KMS-11 (cell line): ENCODE data around the gene TRAM2.

Experiments
- H2AFZ ChIP-seq: fragments of 200-600 bp; sonication (generic); 2 replicates; pipeline ENCODE4 v1.6.1; 2016; ENCODE audit warnings: antibody characterized with exemption, mixed run types, low read depth
- H3K27ac ChIP-seq: fragments of 200-600 bp; sonication (generic); 2 replicates; pipeline ENCODE4 v1.6.1; 2016; ENCODE audit warnings: mild to moderate bottlenecking, mixed run types
- H3K27me3 ChIP-seq: fragments of 200-600 bp; sonication (generic); 2 replicates; pipeline ENCODE4 v1.6.1; 2017; ENCODE audit warnings: mild to moderate bottlenecking, low read depth, mixed run types, moderate library complexity; ENCODE audit not compliant: insufficient read depth
- H3K36me3 ChIP-seq: fragments of 200-600 bp; sonication (generic); 2 replicates; pipeline ENCODE4 v1.6.1; 2017; ENCODE audit warnings: mild to moderate bottlenecking, mixed run types; ENCODE audit not compliant: insufficient read depth
- H3K4me1 ChIP-seq: fragments of 200-600 bp; sonication (generic); 2 replicates; pipeline ENCODE4 v1.6.1; 2016; ENCODE audit warnings: mild to moderate bottlenecking, low read depth, mixed run types; ENCODE audit not compliant: poor library complexity, severe bottlenecking
- H3K4me2 ChIP-seq: fragments of 200-600 bp; sonication (generic); 2 replicates; pipeline ENCODE4 v1.7.0; 2016; ENCODE audit warnings: mild to moderate bottlenecking, mixed run types
- H3K4me3 ChIP-seq: fragments of 200-600 bp; sonication (generic); IDR thresholded peaks from 2 replicates; pipeline ENCODE4 v1.6.1; 2017; ENCODE audit warnings: low read depth, low read length, mixed read lengths; ENCODE audit not compliant: insufficient read depth
- H3K79me2 ChIP-seq: fragments of 200-600 bp; sonication (generic); 2 replicates; pipeline ENCODE4 v1.6.1; 2016; ENCODE audit warnings: low read depth, mixed run types; ENCODE audit not compliant: insufficient read depth
- H3K9ac ChIP-seq: fragments of 200-600 bp; sonication (generic); 2 replicates; pipeline ENCODE4 v1.6.1; 2016; ENCODE audit warnings: mild to moderate bottlenecking, mixed run types
- H4K20me1 ChIP-seq: fragments of 200-600 bp; sonication (generic); 2 replicates; pipeline ENCODE4 v1.6.1; 2016; ENCODE audit warnings: mild to moderate bottlenecking, mixed run types; ENCODE audit not compliant: insufficient read depth
- CTCF ChIP-seq: fragments of 200-600 bp; sonication (generic); conservative IDR thresholded peaks from 2 replicates; pipeline ENCODE4 v1.6.1; 2017; ENCODE audit warnings: low read depth, mild to moderate bottlenecking, antibody characterized with exemption, low read length, moderate library complexity, mixed read lengths

Gene TRAM2

DNA sequence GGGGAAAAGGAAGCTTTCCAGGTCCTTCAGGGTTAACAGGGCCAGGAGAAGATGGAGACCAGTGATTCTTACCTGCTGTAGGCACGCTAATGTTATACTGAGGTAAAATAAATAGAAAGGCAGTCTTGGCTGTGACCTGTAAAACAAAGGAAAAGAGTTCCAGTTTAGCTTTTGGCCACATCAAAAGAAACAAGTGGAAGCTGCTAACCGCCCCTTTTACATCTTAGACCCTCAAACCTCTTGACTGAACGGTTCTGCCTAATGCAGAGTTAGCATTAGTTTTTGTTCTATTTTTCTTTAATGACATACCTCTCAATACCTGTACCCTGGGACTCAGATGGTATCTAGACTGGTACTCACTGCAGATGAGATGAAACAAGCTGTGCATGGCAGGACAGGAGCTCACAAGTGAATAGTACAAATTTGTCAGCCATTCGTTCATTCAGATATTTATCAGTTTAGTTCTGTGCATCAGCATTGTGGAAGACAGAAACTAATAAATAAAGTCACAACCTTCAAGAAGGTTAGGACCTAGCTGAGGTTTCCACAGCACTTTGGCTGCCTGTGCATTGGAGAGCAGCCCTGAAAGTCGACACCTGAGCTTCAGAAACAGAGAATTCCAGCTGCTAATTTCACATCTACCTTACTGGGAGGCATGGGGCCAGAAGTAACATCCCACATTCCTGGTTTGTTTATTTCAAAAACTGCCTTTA, 41.0 kb downstream of the TRAM2 start:
- H3K79me2 ChIP-seq: peaks cover 77% of the 10 kb centered on the region
- H3K27me3 ChIP-seq: no peaks in the 10 kb centered on the region
- H3K4me3 ChIP-seq: peak overlapping the region; percentile 39
- no peak overlapping the region for H2AFZ ChIP-seq
- H3K9ac ChIP-seq: peak overlapping the region; percentile 43; the same call in 1 of the 2 replicates
- TF ChIP-seq CTCF: no peak
- H4K20me1 ChIP-seq: no peaks in the 10 kb centered on the region
- peaks cover 100% of the 10 kb centered on the region for H3K4me1 ChIP-seq
- H3K27ac ChIP-seq: peak overlapping the region; percentile 94
- H3K36me3 ChIP-seq: no peaks in the 10 kb centered on the region; the same call in 1 of the 2 replicates
- peak overlapping the region; percentile 90 for H3K4me2 ChIP-seq

DNA sequence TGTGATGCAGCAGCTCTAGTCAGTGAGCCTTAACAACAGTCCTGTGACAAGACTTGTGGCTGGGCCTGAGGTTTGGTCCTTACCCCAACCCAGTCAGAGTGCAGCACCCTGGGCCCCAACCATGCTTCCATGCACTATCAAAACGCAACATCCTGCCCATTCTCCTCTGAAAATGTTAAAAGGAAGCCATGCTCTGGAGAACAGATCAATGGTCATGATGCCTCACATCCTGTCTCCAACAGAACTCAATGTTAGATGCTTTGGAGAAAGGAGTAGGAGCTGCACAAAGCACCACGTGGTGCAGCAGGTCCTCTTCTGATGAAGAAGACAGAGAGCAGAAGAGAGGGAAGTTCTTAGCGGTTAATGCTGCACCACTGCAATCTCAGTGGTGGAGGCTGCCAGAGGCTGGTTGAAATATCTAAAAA, 41.9 kb downstream of the TRAM2 start:
- Histone ChIP-seq H3K9ac (peak overlapping the region; percentile 43; the same call in 1 of the 2 replicates), H3K79me2 (peaks cover 77% of the 10 kb centered on the region), H3K36me3 (no peaks in the 10 kb centered on the region; the same call in 1 of the 2 replicates), H3K4me2 (peak overlapping the region; percentile 90), H3K27ac (peak overlapping the region; percentile 94), H3K27me3 (no peaks in the 10 kb centered on the region), H2AFZ (no peak overlapping the region), H4K20me1 (no peaks in the 10 kb centered on the region), H3K4me1 (peaks cover 100% of the 10 kb centered on the region), H3K4me3 (peak overlapping the region; percentile 39)
- TF ChIP-seq CTCF: no peak

DNA sequence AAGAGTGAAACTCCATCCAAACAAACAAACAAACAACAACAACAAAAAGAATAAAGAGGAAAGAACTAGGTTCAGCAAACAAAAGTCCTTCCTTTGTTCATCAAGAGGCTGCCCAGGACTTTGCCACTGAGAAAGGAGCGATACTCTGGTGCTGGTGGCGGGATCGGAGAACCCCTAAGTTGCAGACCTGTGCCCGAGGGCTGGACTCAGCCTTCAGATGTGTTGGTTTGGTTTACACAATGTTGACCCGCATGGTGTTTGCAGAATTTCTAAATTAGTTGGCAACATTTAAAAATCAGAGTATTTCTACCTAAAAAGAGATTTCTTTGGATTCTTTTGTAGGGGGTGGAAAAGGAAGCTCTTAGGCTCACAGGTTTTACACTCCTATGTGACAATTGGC, 42.5 kb downstream of the TRAM2 start:
- peaks cover 71% of the 10 kb centered on the region for H3K79me2 ChIP-seq
- H3K9ac ChIP-seq: peak overlapping the region; percentile 43; the same call in 1 of the 2 replicates
- H4K20me1 ChIP-seq: no peaks in the 10 kb centered on the region
- no peak for TF ChIP-seq CTCF
- no peak overlapping the region for H3K4me3 ChIP-seq
- H2AFZ ChIP-seq: no peak overlapping the region
- no peaks in the 10 kb centered on the region for H3K27me3 ChIP-seq
- H3K36me3 ChIP-seq: no peaks in the 10 kb centered on the region; the same call in 1 of the 2 replicates
- peak overlapping the region; percentile 94 for H3K27ac ChIP-seq
- peak overlapping the region; percentile 90 for H3K4me2 ChIP-seq
- peaks cover 98% of the 10 kb centered on the region for H3K4me1 ChIP-seq

GRCh38 chr6:52533491-52533890, 43.4 kb downstream of the TRAM2 start:
- Histone ChIP-seq H3K27me3 (no peaks in the 10 kb centered on the region), H3K79me2 (peaks cover 62% of the 10 kb centered on the region), H3K4me2 (peak overlapping the region; percentile 22; the same call in 1 of the 2 replicates), H3K4me3 (no peak overlapping the region), H3K4me1 (peaks cover 98% of the 10 kb centered on the region), H2AFZ (no peak overlapping the region), H3K27ac (peak overlapping the region; percentile 94), H3K36me3 (no peaks in the 10 kb centered on the region; the same call in 1 of the 2 replicates), H3K9ac (no peak overlapping the region), H4K20me1 (no peaks in the 10 kb centered on the region)
- no peak for TF ChIP-seq CTCF
